ENCODE measurements around the gene FALEC. TPM values are rescaled to one million over a fixed set of nuclear protein-coding genes. Genes with fewer than 3 reads are reported as not detected.

FALEC gene
- polyA plus RNA-seq, 1 donor (not counting 4 experiments of a cell fraction or from before 2014, with no cell fraction given), result 0.12 TPM

DNA sequence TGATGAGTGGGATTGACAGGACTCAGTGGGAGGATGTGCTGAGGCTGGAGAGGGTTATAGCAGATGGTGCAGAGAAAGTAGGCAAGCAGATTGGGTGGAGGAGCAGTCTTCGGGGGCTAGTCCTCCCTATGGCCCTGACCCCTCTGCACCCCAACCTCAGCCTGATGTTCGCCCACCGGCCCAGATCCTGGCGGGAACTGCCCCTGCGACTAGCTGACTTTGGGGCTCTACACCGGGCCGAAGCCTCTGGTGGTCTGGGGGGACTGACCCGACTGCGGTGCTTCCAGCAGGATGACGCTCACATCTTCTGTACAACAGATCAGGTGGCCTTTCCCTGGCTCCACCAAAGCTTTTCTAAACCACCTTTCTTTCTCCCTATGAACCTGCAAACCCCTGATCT is 17.2 kb upstream of the FALEC start:
- dilution Hi-C loops (cut with MboI; ENCODE audit: extremely low pct_ligation_motif_present, low sequenced_read_pairs), result no loop called here
- H3K9ac ChIP-seq (ENCODE audit: control insufficient read depth, extremely low read depth, insufficient read depth, low read length), result no peak overlapping the region
- no peaks in the 10 kb centered on the region for H3K4me1 ChIP-seq (ENCODE audit: control insufficient read depth, extremely low read depth, insufficient read depth, low read length)
- DNase-seq (ENCODE audit: low read depth, low spot score), result no peak
- no peak overlapping the region for H3K4me3 ChIP-seq (ENCODE audit: control insufficient read depth in 2 of 3, extremely low read depth in 1 of 3, insufficient read depth in 2 of 3, low read depth in 1 of 3, low read length in 3 of 3)
- H3K36me3 ChIP-seq (ENCODE audit: control insufficient read depth in 2 of 2, extremely low read depth in 1 of 2, insufficient read depth in 2 of 2, low read length in 2 of 2), result peaks cover 20 to 23% of the 10 kb centered on the region in 2 experiments
- no peaks in the 10 kb centered on the region for H3K9me3 ChIP-seq (ENCODE audit: control insufficient read depth, low read depth, low read length)
- no peak overlapping the region for H3K4me2 ChIP-seq (ENCODE audit: control insufficient read depth, extremely low read depth, insufficient read depth, low read depth, low read length)
- FAIRE-seq, result no peak
- no peaks in the 10 kb centered on the region for H3K27me3 ChIP-seq (ENCODE audit: control insufficient read depth, extremely low read depth, insufficient read depth, low read length)
- no peaks in the 10 kb centered on the region for H3K9me1 ChIP-seq (ENCODE audit: control insufficient read depth, extremely low read depth, insufficient read depth, low read length)
- TF ChIP-seq EZH2 (IDR thresholded peaks at IDR 0.05; ENCODE audit: low read length), result no peak
- no peak for TF ChIP-seq CTCF (optimal IDR thresholded peaks at IDR 0.05 in 1 of 3, IDR thresholded peaks at IDR 0.05 in 1 of 3, conservative IDR thresholded peaks at IDR 0.05 in 1 of 3; ENCODE audit: extremely low read depth in 1 of 3, insufficient read depth in 2 of 3, low read length in 3 of 3)
- H3K79me2 ChIP-seq (ENCODE audit: control insufficient read depth, insufficient read depth, low read length), result no peaks in the 10 kb centered on the region
- H2AFZ ChIP-seq (ENCODE audit: control insufficient read depth, low read length), result no peak overlapping the region
- no peaks in the 10 kb centered on the region for H4K20me1 ChIP-seq (ENCODE audit: control insufficient read depth, extremely low read depth, insufficient read depth, low read length)
- H3K27ac ChIP-seq (ENCODE audit: control insufficient read depth, insufficient read depth, low read length), result no peak overlapping the region

GRCh38 chr1:150505431-150505830 is 10.1 kb upstream of the FALEC start:
- no peaks in the 10 kb centered on the region for H3K27me3 ChIP-seq (ENCODE audit: control insufficient read depth, extremely low read depth, insufficient read depth, low read length)
- H2AFZ ChIP-seq (ENCODE audit: control insufficient read depth, low read length), result no peak overlapping the region
- dilution Hi-C loops (cut with MboI; ENCODE audit: extremely low pct_ligation_motif_present, low sequenced_read_pairs), result no loop called here
- no peak overlapping the region for H3K4me3 ChIP-seq (ENCODE audit: control insufficient read depth in 2 of 3, extremely low read depth in 1 of 3, insufficient read depth in 2 of 3, low read depth in 1 of 3, low read length in 3 of 3)
- no peak overlapping the region for H3K4me2 ChIP-seq (ENCODE audit: control insufficient read depth, extremely low read depth, insufficient read depth, low read depth, low read length)
- no peak for TF ChIP-seq CTCF (optimal IDR thresholded peaks at IDR 0.05 in 1 of 3, IDR thresholded peaks at IDR 0.05 in 1 of 3, conservative IDR thresholded peaks at IDR 0.05 in 1 of 3; ENCODE audit: extremely low read depth in 1 of 3, insufficient read depth in 2 of 3, low read length in 3 of 3)
- DNase-seq (ENCODE audit: low read depth, low spot score), result no peak
- H3K27ac ChIP-seq (ENCODE audit: control insufficient read depth, insufficient read depth, low read length), result no peak overlapping the region
- no peaks in the 10 kb centered on the region for H3K9me3 ChIP-seq (ENCODE audit: control insufficient read depth, low read depth, low read length)
- H3K36me3 ChIP-seq (ENCODE audit: control insufficient read depth in 2 of 2, extremely low read depth in 1 of 2, insufficient read depth in 2 of 2, low read length in 2 of 2), result peaks cover 4 to 27% of the 10 kb centered on the region in 2 experiments
- no peak for FAIRE-seq
- no peaks in the 10 kb centered on the region for H3K79me2 ChIP-seq (ENCODE audit: control insufficient read depth, insufficient read depth, low read length)
- no peaks in the 10 kb centered on the region for H4K20me1 ChIP-seq (ENCODE audit: control insufficient read depth, extremely low read depth, insufficient read depth, low read length)
- peaks cover 19% of the 10 kb centered on the region for H3K4me1 ChIP-seq (ENCODE audit: control insufficient read depth, extremely low read depth, insufficient read depth, low read length)
- no peak overlapping the region for H3K9ac ChIP-seq (ENCODE audit: control insufficient read depth, extremely low read depth, insufficient read depth, low read length)
- peaks cover 2% of the 10 kb centered on the region for H3K9me1 ChIP-seq (ENCODE audit: control insufficient read depth, extremely low read depth, insufficient read depth, low read length)
